Activated naive CD4-positive, alpha-beta T cell treated with anti-CD3 and anti-CD28 coated beads, Interleukin-2, amount 50 U/mL, for 16 hours (primary cell): Measurements from ENCODE around the gene SEC16B.

Experiments
- DNase-seq: peaks from one replicate; pipeline ENCODE4 v3.0.0-alpha.2; 2020

SEC16B gene

GRCh38 chr1:177978530-177978929, 8.7 kb upstream of the SEC16B start:
- no peak for DNase-seq

GRCh38 chr1:177977141-177977540, 7.3 kb upstream of the SEC16B start:
- no peak for DNase-seq

- no peak for DNase-seq
Observed at GRCh38 chr1:177976596-177976995, 6.7 kb upstream of the SEC16B start.

- no peak for DNase-seq
Observed at GRCh38 chr1:177975588-177976495, 6.0 kb upstream of the SEC16B start.

GRCh38 chr1:177973585-177973984, 3.7 kb upstream of the SEC16B start:
- no peak for DNase-seq

- no peak for DNase-seq
Observed at GRCh38 chr1:177969109-177969508, 749 bp downstream of the SEC16B start.

- no peak for DNase-seq
Observed at GRCh38 chr1:177966199-177966598, 3.7 kb downstream of the SEC16B start.

GRCh38 chr1:177965293-177965692, 4.6 kb downstream of the SEC16B start:
- DNase-seq, result no peak

- no peak for DNase-seq
Observed at GRCh38 chr1:177964336-177964735, 5.5 kb downstream of the SEC16B start.

- DNase-seq, result no peak
Observed at GRCh38 chr1:177960939-177961622, 8.8 kb downstream of the SEC16B start.

- no peak for DNase-seq
Observed at GRCh38 chr1:177959811-177960515, 9.9 kb downstream of the SEC16B start.

- no peak for DNase-seq
Observed at GRCh38 chr1:177958092-177958491, 11.8 kb downstream of the SEC16B start.

- DNase-seq, result no peak
Observed at GRCh38 chr1:177954076-177954475, 15.8 kb downstream of the SEC16B start.

- no peak for DNase-seq
Observed at GRCh38 chr1:177953549-177953948, 16.3 kb downstream of the SEC16B start.

- no peak for DNase-seq
Observed at GRCh38 chr1:177952691-177953090, 17.2 kb downstream of the SEC16B start.

- DNase-seq, result no peak
Observed at GRCh38 chr1:177952249-177952648, 17.6 kb downstream of the SEC16B start.

GRCh38 chr1:177950506-177950905, 19.4 kb downstream of the SEC16B start:
- no peak for DNase-seq

GRCh38 chr1:177948336-177948972, 21.4 kb downstream of the SEC16B start:
- DNase-seq, result no peak

- DNase-seq, result no peak
Observed at GRCh38 chr1:177947623-177948022, 22.2 kb downstream of the SEC16B start.

- DNase-seq, result no peak
Observed at GRCh38 chr1:177945943-177946650, 23.8 kb downstream of the SEC16B start.

GRCh38 chr1:177944016-177944949, 25.6 kb downstream of the SEC16B start:
- no peak for DNase-seq
